Measurements from ENCODE around the gene VTCN1. TPM values are rescaled to one million over a fixed set of nuclear protein-coding genes. Genes with fewer than 3 reads are reported as not detected.

VTCN1 gene
- total and polyA plus RNA-seq, 2 of the 8 experiments (the other 6 are each of a cell fraction or from before 2014, with no cell fraction given), result 0.32 TPM; not detected in 1

GRCh38 chr1:117107364-117107763 is 103.4 kb downstream of the VTCN1 start (continued):
- no peak for TF ChIP-seq JUN (IDR thresholded peaks at IDR 0.05; ENCODE audit: low read depth, low read length)
- TF ChIP-seq CBX8 (IDR thresholded peaks at IDR 0.05; ENCODE audit: borderline replicate concordance, low read depth, low read length), result no peak
- TF ChIP-seq NANOG (IDR thresholded peaks at IDR 0.05; ENCODE audit: insufficient read depth, low read depth, low read length, poor library complexity, severe bottlenecking), result no peak
- TF ChIP-seq, protein P1, sequence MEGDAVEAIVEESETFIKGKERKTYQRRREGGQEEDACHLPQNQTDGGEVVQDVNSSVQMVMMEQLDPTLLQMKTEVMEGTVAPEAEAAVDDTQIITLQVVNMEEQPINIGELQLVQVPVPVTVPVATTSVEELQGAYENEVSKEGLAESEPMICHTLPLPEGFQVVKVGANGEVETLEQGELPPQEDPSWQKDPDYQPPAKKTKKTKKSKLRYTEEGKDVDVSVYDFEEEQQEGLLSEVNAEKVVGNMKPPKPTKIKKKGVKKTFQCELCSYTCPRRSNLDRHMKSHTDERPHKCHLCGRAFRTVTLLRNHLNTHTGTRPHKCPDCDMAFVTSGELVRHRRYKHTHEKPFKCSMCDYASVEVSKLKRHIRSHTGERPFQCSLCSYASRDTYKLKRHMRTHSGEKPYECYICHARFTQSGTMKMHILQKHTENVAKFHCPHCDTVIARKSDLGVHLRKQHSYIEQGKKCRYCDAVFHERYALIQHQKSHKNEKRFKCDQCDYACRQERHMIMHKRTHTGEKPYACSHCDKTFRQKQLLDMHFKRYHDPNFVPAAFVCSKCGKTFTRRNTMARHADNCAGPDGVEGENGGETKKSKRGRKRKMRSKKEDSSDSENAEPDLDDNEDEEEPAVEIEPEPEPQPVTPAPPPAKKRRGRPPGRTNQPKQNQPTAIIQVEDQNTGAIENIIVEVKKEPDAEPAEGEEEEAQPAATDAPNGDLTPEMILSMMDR (IDR thresholded peaks at IDR 0.05; ENCODE audit: control extremely low read depth in 1 of 3, insufficient read depth in 1 of 3, low read depth in 1 of 3, low read length in 3 of 3), result no peak

Measured in H1 (cell line).